Measurements from ENCODE around the gene C4orf33. TPM values are rescaled to one million over a fixed set of nuclear protein-coding genes. Genes with fewer than 3 reads are reported as not detected.

The C4orf33 gene
- total RNA-seq, 1 experiment from 2014 or later, result 8.6 TPM

- no peak overlapping the region for H3K27ac ChIP-seq (ENCODE audit: low read depth, low read length)
- TF ChIP-seq YY1 (IDR thresholded peaks at IDR 0.05; ENCODE audit: extremely low read depth, insufficient replicate concordance, low read depth, low read length) (no peak), SRF (IDR thresholded peaks at IDR 0.05; ENCODE audit: low read depth) (no peak), SP1 (IDR thresholded peaks at IDR 0.05; ENCODE audit: low read depth) (no peak), SIN3A (IDR thresholded peaks at IDR 0.05; ENCODE audit: low read depth) (no peak), CTCF (IDR thresholded peaks at IDR 0.05 in 2 of 3, conservative IDR thresholded peaks at IDR 0.05 in 1 of 3; ENCODE audit: borderline replicate concordance in 1 of 3, insufficient read depth in 1 of 3, low read depth in 2 of 3, low read length in 2 of 3) (no peak), MAX (IDR thresholded peaks at IDR 0.05) (no peak), POLR2AphosphoS5 (IDR thresholded peaks at IDR 0.05; ENCODE audit: low read depth, low read length) (no peak), TCF7L2 (IDR thresholded peaks at IDR 0.05; ENCODE audit: borderline replicate concordance, extremely low read depth, insufficient read depth, insufficient read length) (no peak), ZBTB33 (IDR thresholded peaks at IDR 0.05; ENCODE audit: extremely low read depth, insufficient replicate concordance, low read length) (no peak), FOSL1 (IDR thresholded peaks at IDR 0.05; ENCODE audit: low read depth) (no peak), ZNF274 (IDR thresholded peaks at IDR 0.05; ENCODE audit: low read depth, low read length) (no peak), EZH2 (IDR thresholded peaks at IDR 0.05) (no peak), CEBPB (IDR thresholded peaks at IDR 0.05; ENCODE audit: low read depth) (no peak), ATF3 (IDR thresholded peaks at IDR 0.05) (no peak)
- ChIA-PET POLR2A (no interaction called here), RAD21 (ENCODE audit: low non-redundant PET in 1 of 2, low total read pairs in 2 of 2, uncharacterized antibody in 2 of 2, unreplicated experiment in 2 of 2) (no interaction called here), CTCF (no interaction called here)
- no peaks in the 10 kb centered on the region for H3K4me1 ChIP-seq (ENCODE audit: control insufficient read depth in 1 of 2, insufficient read depth in 2 of 2, low read length in 2 of 2)
- H3K79me2 ChIP-seq (ENCODE audit: insufficient read depth, low read length), result no peaks in the 10 kb centered on the region
- H3K36me3 ChIP-seq (ENCODE audit: control insufficient read depth in 1 of 2, insufficient read depth in 2 of 2, low read length in 2 of 2), result no peaks in the 10 kb centered on the region
- ATAC-seq (no peak), DNase-seq (ENCODE audit: low read depth, low spot score) (no peak)
- BruUV-seq (replicated peaks), result no TSS peak
- H4K20me1 ChIP-seq (ENCODE audit: insufficient read depth), result no peaks in the 10 kb centered on the region
- H3K27me3 ChIP-seq (ENCODE audit: insufficient read depth, low read length), result no peaks in the 10 kb centered on the region
- no peaks in the 10 kb centered on the region for H3K9me3 ChIP-seq (ENCODE audit: control insufficient read depth in 1 of 2, insufficient read depth in 1 of 2, low read depth in 1 of 2, low read length in 2 of 2)
- H3K4me2 ChIP-seq (ENCODE audit: low read length), result no peak overlapping the region
- H3K9ac ChIP-seq (ENCODE audit: low read length), result no peak overlapping the region
- H3K9me2 ChIP-seq (ENCODE audit: insufficient read depth), result no peaks in the 10 kb centered on the region
- H2AFZ ChIP-seq (ENCODE audit: low read depth, low read length, poor library complexity, severe bottlenecking), result no peak overlapping the region
- intact Hi-C loops (cut with micrococcal nuclease), result no loop called here
- no peak overlapping the region for H3K4me3 ChIP-seq (replicated peaks in 1 of 2; ENCODE audit: low read depth in 1 of 2, low read length in 2 of 2)
Observed at GRCh38 chr4:129138810-129139496, 43.0 kb downstream of the C4orf33 start.
